ENCODE data around the gene ZKSCAN4. TPM values are rescaled to one million over a fixed set of nuclear protein-coding genes. Genes with fewer than 3 reads are reported as not detected.

The ZKSCAN4 gene
- total and polyA plus RNA-seq, 10 of the 15 experiments (the other 5 are each of a cell fraction or from before 2014, with no cell fraction given), result 3.0 to 6.5 (median 5.0) TPM

GRCh38 chr6:28200020-28200419 is 52.0 kb downstream of the ZKSCAN4 start (continued):
- TF ChIP-seq, protein P1, sequence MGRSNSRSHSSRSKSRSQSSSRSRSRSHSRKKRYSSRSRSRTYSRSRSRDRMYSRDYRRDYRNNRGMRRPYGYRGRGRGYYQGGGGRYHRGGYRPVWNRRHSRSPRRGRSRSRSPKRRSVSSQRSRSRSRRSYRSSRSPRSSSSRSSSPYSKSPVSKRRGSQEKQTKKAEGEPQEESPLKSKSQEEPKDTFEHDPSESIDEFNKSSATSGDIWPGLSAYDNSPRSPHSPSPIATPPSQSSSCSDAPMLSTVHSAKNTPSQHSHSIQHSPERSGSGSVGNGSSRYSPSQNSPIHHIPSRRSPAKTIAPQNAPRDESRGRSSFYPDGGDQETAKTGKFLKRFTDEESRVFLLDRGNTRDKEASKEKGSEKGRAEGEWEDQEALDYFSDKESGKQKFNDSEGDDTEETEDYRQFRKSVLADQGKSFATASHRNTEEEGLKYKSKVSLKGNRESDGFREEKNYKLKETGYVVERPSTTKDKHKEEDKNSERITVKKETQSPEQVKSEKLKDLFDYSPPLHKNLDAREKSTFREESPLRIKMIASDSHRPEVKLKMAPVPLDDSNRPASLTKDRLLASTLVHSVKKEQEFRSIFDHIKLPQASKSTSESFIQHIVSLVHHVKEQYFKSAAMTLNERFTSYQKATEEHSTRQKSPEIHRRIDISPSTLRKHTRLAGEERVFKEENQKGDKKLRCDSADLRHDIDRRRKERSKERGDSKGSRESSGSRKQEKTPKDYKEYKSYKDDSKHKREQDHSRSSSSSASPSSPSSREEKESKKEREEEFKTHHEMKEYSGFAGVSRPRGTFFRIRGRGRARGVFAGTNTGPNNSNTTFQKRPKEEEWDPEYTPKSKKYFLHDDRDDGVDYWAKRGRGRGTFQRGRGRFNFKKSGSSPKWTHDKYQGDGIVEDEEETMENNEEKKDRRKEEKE (IDR thresholded peaks at IDR 0.05), result no peak
- no peak for TF ChIP-seq KAT2A (conservative IDR thresholded peaks at IDR 0.05; ENCODE audit: control insufficient read depth, low read depth, low read length)
- TF ChIP-seq, protein P2, sequence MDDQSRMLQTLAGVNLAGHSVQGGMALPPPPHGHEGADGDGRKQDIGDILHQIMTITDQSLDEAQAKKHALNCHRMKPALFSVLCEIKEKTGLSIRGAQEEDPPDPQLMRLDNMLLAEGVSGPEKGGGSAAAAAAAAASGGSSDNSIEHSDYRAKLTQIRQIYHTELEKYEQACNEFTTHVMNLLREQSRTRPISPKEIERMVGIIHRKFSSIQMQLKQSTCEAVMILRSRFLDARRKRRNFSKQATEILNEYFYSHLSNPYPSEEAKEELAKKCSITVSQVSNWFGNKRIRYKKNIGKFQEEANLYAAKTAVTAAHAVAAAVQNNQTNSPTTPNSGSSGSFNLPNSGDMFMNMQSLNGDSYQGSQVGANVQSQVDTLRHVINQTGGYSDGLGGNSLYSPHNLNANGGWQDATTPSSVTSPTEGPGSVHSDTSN (IDR thresholded peaks at IDR 0.05; ENCODE audit: insufficient replicate concordance, low read depth, low read length), result no peak
- no peak for TF ChIP-seq JUND (IDR thresholded peaks at IDR 0.05; ENCODE audit: low read depth, low read length)
- no peak for TF ChIP-seq HDGF (IDR thresholded peaks at IDR 0.05)

Other genes starting within 250 kb of the ZKSCAN4 start
Only the 7 nearest of the 11 such genes appear.
- gene ZKSCAN8, start 110.4 kb downstream of the ZKSCAN4 start, total RNA-seq (2014; rRNA removed), result 8.5 and 10.1 TPM in 2 replicates
- gene ZKSCAN8, start 110.4 kb downstream of the ZKSCAN4 start, total RNA-seq (2014; rRNA removed; fragmentation: Illumina TruSeq; extraction: Trizol), result 10.8 and 10.9 TPM in 2 replicates
- 13.2 and 16.1 TPM in 2 replicates for gene ZKSCAN8, start 110.4 kb downstream of the ZKSCAN4 start, total RNA-seq (2021)
- gene ZKSCAN8, start 110.4 kb downstream of the ZKSCAN4 start, polyA plus RNA-seq (2011; rRNA removed), result 11.5 and 12.1 TPM in 2 replicates
- 17.9 and 23.2 TPM in 2 replicates for gene ZKSCAN8, start 110.4 kb downstream of the ZKSCAN4 start, polyA plus RNA-seq (2014; fragmentation: Illumina TruSeq; extraction: Trizol)
- 1 to 10 TPM; 1.0 to 1.5 TPM for gene ZKSCAN8, start 110.4 kb downstream of the ZKSCAN4 start, polyA plus RNA-seq (2014; fragmentation: Nextera tagmentation; extraction: Ambion mirVana)
- 8.3 and 9.0 TPM in 2 replicates for gene ZKSCAN8, start 110.4 kb downstream of the ZKSCAN4 start, polyA plus RNA-seq (2014; rRNA removed)
- 1 to 10 TPM; 5.6 to 5.8 TPM for gene ZKSCAN8, start 110.4 kb downstream of the ZKSCAN4 start, polyA plus RNA-seq (2016; fragmentation: Nextera tagmentation; extraction: Ambion mirVana)
- gene ZSCAN9, start 27.0 kb downstream of the ZKSCAN4 start, total RNA-seq (2014; rRNA removed), result 17.8 and 20.9 TPM in 2 replicates
- 22.6 and 23.4 TPM in 2 replicates for gene ZSCAN9, start 27.0 kb downstream of the ZKSCAN4 start, total RNA-seq (2014; rRNA removed; fragmentation: Illumina TruSeq; extraction: Trizol)
- 16.6 and 17.0 TPM in 2 replicates for gene ZSCAN9, start 27.0 kb downstream of the ZKSCAN4 start, total RNA-seq (2021)
- 28.7 and 29.2 TPM in 2 replicates for gene ZSCAN9, start 27.0 kb downstream of the ZKSCAN4 start, polyA plus RNA-seq (2011; rRNA removed)
- gene ZSCAN9, start 27.0 kb downstream of the ZKSCAN4 start, polyA plus RNA-seq (2014; fragmentation: Illumina TruSeq; extraction: Trizol), result 22.8 and 25.3 TPM in 2 replicates
- 10 to 100 TPM; 10.2 to 12.4 TPM for gene ZSCAN9, start 27.0 kb downstream of the ZKSCAN4 start, polyA plus RNA-seq (2014; fragmentation: Nextera tagmentation; extraction: Ambion mirVana)
- 16.9 and 22.5 TPM in 2 replicates for gene ZSCAN9, start 27.0 kb downstream of the ZKSCAN4 start, polyA plus RNA-seq (2014; rRNA removed)
- gene ZSCAN9, start 27.0 kb downstream of the ZKSCAN4 start, polyA plus RNA-seq (2016; fragmentation: Nextera tagmentation; extraction: Ambion mirVana), result 10 to 100 TPM in 1 of 2 experiments, 1 to 10 TPM in 1; 8.1 to 10.4 TPM
- 0.16 and 0.17 TPM in 2 replicates for gene NKAPL, start 7.0 kb upstream of the ZKSCAN4 start, total RNA-seq (2014; rRNA removed)
- 0.27 and 0.32 TPM in 2 replicates for gene NKAPL, start 7.0 kb upstream of the ZKSCAN4 start, total RNA-seq (2014; rRNA removed; fragmentation: Illumina TruSeq; extraction: Trizol)
- 0.11 and 0.18 TPM in 2 replicates for gene NKAPL, start 7.0 kb upstream of the ZKSCAN4 start, total RNA-seq (2021)
- not detected in 2 replicates for gene NKAPL, start 7.0 kb upstream of the ZKSCAN4 start, polyA plus RNA-seq (2011; rRNA removed)
- gene NKAPL, start 7.0 kb upstream of the ZKSCAN4 start, polyA plus RNA-seq (2014; fragmentation: Illumina TruSeq; extraction: Trizol), result 0.15 and 0.29 TPM in 2 replicates
- gene NKAPL, start 7.0 kb upstream of the ZKSCAN4 start, polyA plus RNA-seq (2014; fragmentation: Nextera tagmentation; extraction: Ambion mirVana), result under 1 TPM; 0.10 to 0.22 TPM
- gene NKAPL, start 7.0 kb upstream of the ZKSCAN4 start, polyA plus RNA-seq (2014; rRNA removed), result 0.27 and 0.31 TPM in 2 replicates
- gene NKAPL, start 7.0 kb upstream of the ZKSCAN4 start, polyA plus RNA-seq (2016; fragmentation: Nextera tagmentation; extraction: Ambion mirVana), result under 1 TPM; 0.19 to 0.48 TPM
- 4.5 and 8.7 TPM in 2 replicates for gene ZSCAN26, start 14.9 kb upstream of the ZKSCAN4 start, total RNA-seq (2014; rRNA removed)
- gene ZSCAN26, start 14.9 kb upstream of the ZKSCAN4 start, total RNA-seq (2014; rRNA removed; fragmentation: Illumina TruSeq; extraction: Trizol), result 7.4 and 7.6 TPM in 2 replicates
- 5.4 and 7.4 TPM in 2 replicates for gene ZSCAN26, start 14.9 kb upstream of the ZKSCAN4 start, total RNA-seq (2021)
- gene ZSCAN26, start 14.9 kb upstream of the ZKSCAN4 start, polyA plus RNA-seq (2011; rRNA removed), result 13.3 and 14.1 TPM in 2 replicates
- gene ZSCAN26, start 14.9 kb upstream of the ZKSCAN4 start, polyA plus RNA-seq (2014; fragmentation: Illumina TruSeq; extraction: Trizol), result 8.9 and 14.6 TPM in 2 replicates
- 1 to 10 TPM; 4.6 to 5.4 TPM for gene ZSCAN26, start 14.9 kb upstream of the ZKSCAN4 start, polyA plus RNA-seq (2014; fragmentation: Nextera tagmentation; extraction: Ambion mirVana)
- gene ZSCAN26, start 14.9 kb upstream of the ZKSCAN4 start, polyA plus RNA-seq (2014; rRNA removed), result 5.6 and 6.9 TPM in 2 replicates
- gene ZSCAN26, start 14.9 kb upstream of the ZKSCAN4 start, polyA plus RNA-seq (2016; fragmentation: Nextera tagmentation; extraction: Ambion mirVana), result 1 to 10 TPM; 5.9 to 6.0 TPM
- 3.7 and 4.4 TPM in 2 replicates for gene PGBD1, start 29.3 kb upstream of the ZKSCAN4 start, total RNA-seq (2014; rRNA removed)
- gene PGBD1, start 29.3 kb upstream of the ZKSCAN4 start, total RNA-seq (2014; rRNA removed; fragmentation: Illumina TruSeq; extraction: Trizol), result 3.9 and 4.2 TPM in 2 replicates
- 3.0 and 3.7 TPM in 2 replicates for gene PGBD1, start 29.3 kb upstream of the ZKSCAN4 start, total RNA-seq (2021)
- gene PGBD1, start 29.3 kb upstream of the ZKSCAN4 start, polyA plus RNA-seq (2011; rRNA removed), result 1.9 and 2.5 TPM in 2 replicates
- 4.4 and 4.8 TPM in 2 replicates for gene PGBD1, start 29.3 kb upstream of the ZKSCAN4 start, polyA plus RNA-seq (2014; fragmentation: Illumina TruSeq; extraction: Trizol)
- 1 to 10 TPM; 2.0 to 2.2 TPM for gene PGBD1, start 29.3 kb upstream of the ZKSCAN4 start, polyA plus RNA-seq (2014; fragmentation: Nextera tagmentation; extraction: Ambion mirVana)
- gene PGBD1, start 29.3 kb upstream of the ZKSCAN4 start, polyA plus RNA-seq (2014; rRNA removed), result 2.9 and 3.8 TPM in 2 replicates
- 1 to 10 TPM; 4.5 to 4.9 TPM for gene PGBD1, start 29.3 kb upstream of the ZKSCAN4 start, polyA plus RNA-seq (2016; fragmentation: Nextera tagmentation; extraction: Ambion mirVana)
- gene ZSCAN31, start 83.9 kb upstream of the ZKSCAN4 start, total RNA-seq (2014; rRNA removed), result 2.3 and 4.3 TPM in 2 replicates
- gene ZSCAN31, start 83.9 kb upstream of the ZKSCAN4 start, total RNA-seq (2014; rRNA removed; fragmentation: Illumina TruSeq; extraction: Trizol), result 4.8 and 5.1 TPM in 2 replicates
- 5.1 and 5.2 TPM in 2 replicates for gene ZSCAN31, start 83.9 kb upstream of the ZKSCAN4 start, total RNA-seq (2021)
- 2.1 and 2.4 TPM in 2 replicates for gene ZSCAN31, start 83.9 kb upstream of the ZKSCAN4 start, polyA plus RNA-seq (2011; rRNA removed)
- gene ZSCAN31, start 83.9 kb upstream of the ZKSCAN4 start, polyA plus RNA-seq (2014; fragmentation: Illumina TruSeq; extraction: Trizol), result 4.6 and 7.2 TPM in 2 replicates
- 1 to 10 TPM; 1.6 to 2.0 TPM for gene ZSCAN31, start 83.9 kb upstream of the ZKSCAN4 start, polyA plus RNA-seq (2014; fragmentation: Nextera tagmentation; extraction: Ambion mirVana)
- gene ZSCAN31, start 83.9 kb upstream of the ZKSCAN4 start, polyA plus RNA-seq (2014; rRNA removed), result 3.0 and 3.8 TPM in 2 replicates
- 1 to 10 TPM; 2.8 to 3.0 TPM for gene ZSCAN31, start 83.9 kb upstream of the ZKSCAN4 start, polyA plus RNA-seq (2016; fragmentation: Nextera tagmentation; extraction: Ambion mirVana)
- gene ZKSCAN3, start 97.7 kb upstream of the ZKSCAN4 start, total RNA-seq (2014; rRNA removed), result 2.8 and 3.4 TPM in 2 replicates
- 3.4 and 3.6 TPM in 2 replicates for gene ZKSCAN3, start 97.7 kb upstream of the ZKSCAN4 start, total RNA-seq (2014; rRNA removed; fragmentation: Illumina TruSeq; extraction: Trizol)
- 3.9 and 4.3 TPM in 2 replicates for gene ZKSCAN3, start 97.7 kb upstream of the ZKSCAN4 start, total RNA-seq (2021)
- gene ZKSCAN3, start 97.7 kb upstream of the ZKSCAN4 start, polyA plus RNA-seq (2011; rRNA removed), result 2.9 and 3.3 TPM in 2 replicates
- 2.5 and 3.6 TPM in 2 replicates for gene ZKSCAN3, start 97.7 kb upstream of the ZKSCAN4 start, polyA plus RNA-seq (2014; fragmentation: Illumina TruSeq; extraction: Trizol)
- 1 to 10 TPM in 1 of 2 experiments, under 1 TPM in 1; 0.86 to 1.1 TPM for gene ZKSCAN3, start 97.7 kb upstream of the ZKSCAN4 start, polyA plus RNA-seq (2014; fragmentation: Nextera tagmentation; extraction: Ambion mirVana)
- 2.6 and 3.0 TPM in 2 replicates for gene ZKSCAN3, start 97.7 kb upstream of the ZKSCAN4 start, polyA plus RNA-seq (2014; rRNA removed)
- gene ZKSCAN3, start 97.7 kb upstream of the ZKSCAN4 start, polyA plus RNA-seq (2016; fragmentation: Nextera tagmentation; extraction: Ambion mirVana), result 1 to 10 TPM; 2.8 to 3.2 TPM

Measured in GM12878 (cell line).